Muscle of leg (tissue), 11 donors: Measurements from ENCODE around the gene IRS2. TPM values are rescaled to one million over a fixed set of nuclear protein-coding genes. Genes with fewer than 3 reads are reported as not detected.

ENCODE experiments used
- DNase-seq: peaks from one replicate; pipeline ENCODE4 v3.0.0; 2013
- H3K27ac ChIP-seq: one replicate; pipeline ENCODE4 v1.5.1; 2013; ENCODE audit warnings: mild to moderate bottlenecking, low read length, control low read depth
- H3K27me3 ChIP-seq: one replicate; pipeline ENCODE4 v1.6.1; 2013; ENCODE audit warnings: low read length; ENCODE audit not compliant: control insufficient read depth, insufficient read depth
- H3K36me3 ChIP-seq: one replicate; pipeline ENCODE4 v1.6.1; 2013; ENCODE audit warnings: low read length; ENCODE audit not compliant: control insufficient read depth, insufficient read depth
- H3K4me1 ChIP-seq: one replicate; pipeline ENCODE4 v1.6.1; 2013; ENCODE audit warnings: low read length; ENCODE audit not compliant: control insufficient read depth, insufficient read depth
- H3K4me3 ChIP-seq: one replicate; pipeline ENCODE4 v1.5.1; 2013; ENCODE audit warnings: low read length, control low read depth
- H3K9me3 ChIP-seq: replicated peaks from 2 replicates; pipeline ENCODE4 v1.6.1; 2013; ENCODE audit warnings: low read depth, low read length; ENCODE audit not compliant: control insufficient read depth
- WGBS: methylation state at CpG from one replicate; pipeline ENCODE4 v1.1.5; 2013; ENCODE audit warnings: missing lambda C conversion rate; ENCODE audit not compliant: insufficient coverage; 5-methylcytosine and 5-hydroxymethylcytosine counted together
- polyA plus RNA-seq, 8 donors: library from polyadenylated mRNA; unstranded; fragments of 120-200 nt; gene quantifications; one replicate each; pipeline versions ENCODE4 v1.2.1 to v1.2.3, GENCODE V29; 2013; ENCODE audit warnings: inconsistent platforms in 1 of 8, low replicate concordance in 1 of 8; ENCODE audit not compliant: insufficient read length in 8 of 8, insufficient read depth in 1 of 8
- total RNA-seq: library from RNA; stranded (reverse); fragments of 120-200 nt; gene quantifications from one replicate; pipeline ENCODE4 v1.2.4, GENCODE V29; 2013

Gene IRS2
- total and polyA plus RNA-seq, 9 donors, result 1.5 to 5.0 (median 2.8) TPM

- Histone ChIP-seq H3K4me1 (peaks cover 8% of the 10 kb centered on the region), H3K4me3 (no peak overlapping the region), H3K36me3 (no peaks in the 10 kb centered on the region), H3K27me3 (peaks cover 2% of the 10 kb centered on the region), H3K9me3 (no peaks in the 10 kb centered on the region), H3K27ac (no peak overlapping the region)
- no peak for DNase-seq
- 100% methylated on average over 4 of the region's 10 CpGs for WGBS
Observed at GRCh38 chr13:109746364-109746763, 40.0 kb downstream of the IRS2 start.

- H3K9me3 ChIP-seq, result no peaks in the 10 kb centered on the region
- no peak overlapping the region for H3K4me3 ChIP-seq
- 93% methylated on average over 15 of the region's 15 CpGs for WGBS
- H3K27ac ChIP-seq, result no peak overlapping the region
- H3K27me3 ChIP-seq, result peaks cover 2% of the 10 kb centered on the region
- H3K36me3 ChIP-seq, result no peaks in the 10 kb centered on the region
- peaks cover 8% of the 10 kb centered on the region for H3K4me1 ChIP-seq
- no peak for DNase-seq
Observed at GRCh38 chr13:109745702-109746101, 40.7 kb downstream of the IRS2 start.

- DNase-seq, result no peak
- Histone ChIP-seq H3K4me1 (peaks cover 8% of the 10 kb centered on the region), H3K9me3 (no peaks in the 10 kb centered on the region), H3K27me3 (peaks cover 2% of the 10 kb centered on the region), H3K27ac (no peak overlapping the region), H3K4me3 (no peak overlapping the region), H3K36me3 (no peaks in the 10 kb centered on the region)
- 94% methylated on average over 12 of the region's 19 CpGs for WGBS
Observed at GRCh38 chr13:109745060-109745459, 41.3 kb downstream of the IRS2 start.

GRCh38 chr13:109744512-109745051 lies 41.8 kb downstream of the IRS2 start:
- H3K9me3 ChIP-seq, result no peaks in the 10 kb centered on the region
- H3K4me3 ChIP-seq, result no peak overlapping the region
- no peaks in the 10 kb centered on the region for H3K36me3 ChIP-seq
- no peak overlapping the region for H3K27ac ChIP-seq
- WGBS, result 37% methylated on average over 22 of the region's 23 CpGs
- H3K27me3 ChIP-seq, result peaks cover 2% of the 10 kb centered on the region
- DNase-seq, result peak; percentile 87
- peaks cover 8% of the 10 kb centered on the region for H3K4me1 ChIP-seq

- H3K9me3 ChIP-seq, result no peaks in the 10 kb centered on the region
- H3K36me3 ChIP-seq, result no peaks in the 10 kb centered on the region
- H3K4me3 ChIP-seq, result no peak overlapping the region
- peak; percentile 29 for DNase-seq
- peaks cover 2% of the 10 kb centered on the region for H3K27me3 ChIP-seq
- H3K4me1 ChIP-seq, result peaks cover 8% of the 10 kb centered on the region
- WGBS, result 36% methylated on average over 12 of the region's 12 CpGs
- no peak overlapping the region for H3K27ac ChIP-seq
Observed at GRCh38 chr13:109743706-109744453, 42.5 kb downstream of the IRS2 start.

GRCh38 chr13:109741966-109742365 lies 44.4 kb downstream of the IRS2 start:
- H3K4me3 ChIP-seq, result no peak overlapping the region
- peaks cover 8% of the 10 kb centered on the region for H3K4me1 ChIP-seq
- DNase-seq, result no peak
- H3K27ac ChIP-seq, result no peak overlapping the region
- no peaks in the 10 kb centered on the region for H3K36me3 ChIP-seq
- WGBS, result 90% methylated on average over 3 of the region's 7 CpGs
- H3K9me3 ChIP-seq, result no peaks in the 10 kb centered on the region
- H3K27me3 ChIP-seq, result peaks cover 2% of the 10 kb centered on the region

GRCh38 chr13:109740721-109741120 lies 45.7 kb downstream of the IRS2 start:
- no peak for DNase-seq
- Histone ChIP-seq H3K27ac (no peak overlapping the region), H3K4me3 (no peak overlapping the region), H3K4me1 (peaks cover 8% of the 10 kb centered on the region), H3K36me3 (no peaks in the 10 kb centered on the region), H3K27me3 (peaks cover 2% of the 10 kb centered on the region), H3K9me3 (no peaks in the 10 kb centered on the region)
- WGBS, result 87% methylated on average over 10 of the region's 10 CpGs

- WGBS, result 16% methylated on average over 2 of the region's 9 CpGs
Observed at GRCh38 chr13:109740121-109740520, 46.3 kb downstream of the IRS2 start.

GRCh38 chr13:109738298-109738746 lies 48.1 kb downstream of the IRS2 start:
- H3K36me3 ChIP-seq, result no peaks in the 10 kb centered on the region
- no peaks in the 10 kb centered on the region for H3K9me3 ChIP-seq
- no peaks in the 10 kb centered on the region for H3K4me1 ChIP-seq
- no peak for DNase-seq
- H3K27ac ChIP-seq, result no peak overlapping the region
- H3K4me3 ChIP-seq, result no peak overlapping the region
- WGBS, result 86% methylated on average over 12 of the region's 14 CpGs
- H3K27me3 ChIP-seq, result no peaks in the 10 kb centered on the region

More at GRCh38 chr13:109740121-109740520, 46.3 kb downstream of the IRS2 start:
- peak; percentile 19 for DNase-seq
- H3K27me3 ChIP-seq, result peaks cover 2% of the 10 kb centered on the region
- no peak overlapping the region for H3K27ac ChIP-seq
- no peaks in the 10 kb centered on the region for H3K9me3 ChIP-seq
- no peak overlapping the region for H3K4me3 ChIP-seq
- no peaks in the 10 kb centered on the region for H3K36me3 ChIP-seq
- peaks cover 8% of the 10 kb centered on the region for H3K4me1 ChIP-seq

- WGBS, result 34% methylated on average over 5 of the region's 5 CpGs
Observed at GRCh38 chr13:109737606-109738005, 48.8 kb downstream of the IRS2 start.

More at GRCh38 chr13:109737606-109738005, 48.8 kb downstream of the IRS2 start:
- Histone ChIP-seq H3K9me3 (no peaks in the 10 kb centered on the region), H3K27me3 (no peaks in the 10 kb centered on the region), H3K36me3 (no peaks in the 10 kb centered on the region), H3K4me3 (no peak overlapping the region), H3K4me1 (no peaks in the 10 kb centered on the region), H3K27ac (no peak overlapping the region)
- DNase-seq, result no peak
